ENCODE data around the gene PTPRE.

PTPRE gene

DNA sequence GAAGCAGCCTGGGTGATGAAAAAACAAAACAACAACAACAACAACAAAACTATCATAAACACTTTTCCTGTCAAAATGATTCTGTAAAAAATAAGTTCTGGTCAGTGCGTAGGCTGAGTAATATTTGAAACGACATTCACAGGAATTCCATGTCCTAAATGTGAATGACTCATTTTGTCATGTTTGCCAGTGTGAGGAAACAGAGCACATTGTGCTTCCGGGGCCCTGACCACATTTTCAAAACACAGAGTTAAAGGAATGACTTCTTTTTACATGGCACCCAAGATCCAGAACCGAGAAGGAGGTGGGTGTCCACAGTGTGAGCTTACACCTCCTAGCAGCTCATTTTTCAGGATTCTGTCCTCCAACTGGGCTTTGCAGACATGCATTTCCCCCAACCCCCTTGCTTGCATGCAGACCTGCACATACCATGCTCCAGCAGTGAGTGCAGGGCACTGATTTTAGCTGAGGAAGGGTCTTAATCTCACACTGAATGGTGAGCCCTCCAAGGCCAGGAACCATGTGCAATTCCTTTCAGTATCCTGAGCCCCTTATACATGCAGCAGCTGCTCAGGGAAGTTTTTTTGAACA lies 17.2 kb upstream of the PTPRE start:
- H3K4me1 ChIP-seq (ENCODE audit: insufficient read depth, insufficient read length), result no peaks in the 10 kb centered on the region
- no peak for DNase-seq (ENCODE audit: low read depth, low spot score)
- no peak overlapping the region for H3K4me3 ChIP-seq (ENCODE audit: insufficient read length, low read depth)
- H3K27me3 ChIP-seq (ENCODE audit: insufficient read depth, insufficient read length), result no peaks in the 10 kb centered on the region
- H3K9me3 ChIP-seq (ENCODE audit: insufficient read depth, low read length), result no peaks in the 10 kb centered on the region
- TF ChIP-seq YY1 (IDR thresholded peaks at IDR 0.05; ENCODE audit: insufficient read depth, insufficient read length), result no peak
- no peak for TF ChIP-seq ZNF274 (IDR thresholded peaks at IDR 0.05; ENCODE audit: low read depth, low read length)
- no peak for TF ChIP-seq SUZ12 (IDR thresholded peaks at IDR 0.05; ENCODE audit: extremely low read depth, insufficient read depth, insufficient read length)
- H3K9ac ChIP-seq (ENCODE audit: insufficient read length, low read depth), result no peak overlapping the region
- H3K36me3 ChIP-seq (ENCODE audit: insufficient read depth, insufficient read length, low read length), result no peaks in the 10 kb centered on the region

DNA sequence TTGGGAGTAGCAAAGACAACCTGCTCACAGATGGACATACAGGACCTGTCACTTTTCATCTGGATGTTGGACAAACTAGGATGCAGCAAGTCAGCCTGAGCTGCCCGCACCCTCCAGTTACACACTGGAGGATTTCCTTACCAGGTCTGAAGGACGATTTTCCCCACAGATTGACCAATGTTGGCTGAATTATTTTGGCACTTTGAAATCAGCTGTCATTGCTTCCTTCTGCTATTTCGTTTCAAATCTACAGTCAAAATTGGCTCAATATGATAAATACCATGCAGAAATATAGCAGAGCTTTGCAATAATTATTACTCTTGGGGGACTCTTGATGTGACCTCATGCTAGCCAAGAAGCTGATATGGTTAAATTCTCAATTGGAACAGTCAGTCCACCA lies 16.7 kb upstream of the PTPRE start:
- TF ChIP-seq ZNF274 (IDR thresholded peaks at IDR 0.05; ENCODE audit: low read depth, low read length), result no peak
- no peak for TF ChIP-seq SUZ12 (IDR thresholded peaks at IDR 0.05; ENCODE audit: extremely low read depth, insufficient read depth, insufficient read length)
- Histone ChIP-seq H3K9ac (ENCODE audit: insufficient read length, low read depth) (no peak overlapping the region), H3K4me1 (ENCODE audit: insufficient read depth, insufficient read length) (no peaks in the 10 kb centered on the region), H3K36me3 (ENCODE audit: insufficient read depth, insufficient read length, low read length) (no peaks in the 10 kb centered on the region), H3K9me3 (ENCODE audit: insufficient read depth, low read length) (no peaks in the 10 kb centered on the region), H3K27me3 (ENCODE audit: insufficient read depth, insufficient read length) (no peaks in the 10 kb centered on the region), H3K4me3 (ENCODE audit: insufficient read length, low read depth) (no peak overlapping the region)
- no peak for DNase-seq (ENCODE audit: low read depth, low spot score)

DNA sequence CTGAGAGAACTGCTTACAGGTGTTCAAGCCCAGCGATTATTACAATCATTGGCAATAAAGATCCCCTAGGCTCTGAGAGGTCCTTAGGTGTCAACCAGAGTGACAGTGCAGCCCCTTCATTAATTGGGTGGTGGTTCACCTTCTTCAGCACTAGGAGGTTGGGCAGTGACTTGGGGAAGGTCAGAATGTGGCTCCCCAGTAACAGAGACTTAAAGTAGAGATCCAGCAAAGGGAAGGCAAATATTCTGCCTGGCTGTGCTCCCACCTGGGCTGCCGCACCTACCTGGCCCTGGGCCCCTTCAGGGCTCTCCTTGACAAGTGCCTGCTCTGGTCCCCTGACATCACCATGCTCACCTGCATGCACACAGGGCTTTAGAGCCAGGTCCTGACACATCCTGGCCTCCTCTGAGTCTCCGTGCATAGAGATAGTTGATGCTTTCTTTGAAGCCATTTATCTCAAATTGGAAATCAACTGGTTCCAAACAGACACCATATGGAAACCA lies 16.0 kb upstream of the PTPRE start:
- no peaks in the 10 kb centered on the region for H3K4me1 ChIP-seq (ENCODE audit: insufficient read depth, insufficient read length)
- H3K36me3 ChIP-seq (ENCODE audit: insufficient read depth, insufficient read length, low read length), result no peaks in the 10 kb centered on the region
- no peak overlapping the region for H3K4me3 ChIP-seq (ENCODE audit: insufficient read length, low read depth)
- no peaks in the 10 kb centered on the region for H3K27me3 ChIP-seq (ENCODE audit: insufficient read depth, insufficient read length)
- no peak for TF ChIP-seq YY1 (IDR thresholded peaks at IDR 0.05; ENCODE audit: insufficient read depth, insufficient read length)
- no peak for TF ChIP-seq ZNF274 (IDR thresholded peaks at IDR 0.05; ENCODE audit: low read depth, low read length)
- TF ChIP-seq SUZ12 (IDR thresholded peaks at IDR 0.05; ENCODE audit: extremely low read depth, insufficient read depth, insufficient read length), result no peak
- H3K9ac ChIP-seq (ENCODE audit: insufficient read length, low read depth), result no peak overlapping the region
- H3K9me3 ChIP-seq (ENCODE audit: insufficient read depth, low read length), result no peaks in the 10 kb centered on the region
- DNase-seq (ENCODE audit: low read depth, low spot score), result no peak

DNA sequence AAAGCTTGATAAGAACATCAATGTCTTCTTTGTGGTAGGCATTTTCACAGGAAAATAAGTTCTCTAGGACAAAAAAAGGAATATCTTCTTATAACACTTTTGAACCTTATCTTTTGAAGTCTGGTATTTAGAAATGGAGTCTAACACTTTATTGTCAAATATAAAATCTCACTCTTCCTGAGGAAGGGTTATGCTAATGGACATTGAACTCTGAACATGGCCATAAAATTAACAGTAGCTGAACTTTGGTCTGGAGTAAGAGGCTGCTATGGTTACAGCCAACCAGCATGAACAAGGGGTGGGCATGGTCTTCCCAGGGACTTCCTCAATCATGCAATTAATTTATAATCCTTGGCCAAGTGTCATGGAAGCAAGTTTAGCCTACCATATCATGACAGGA lies 14.2 kb upstream of the PTPRE start, which contains the start of gene CLRN3:
Gene CLRN3 (minus strand): TSS at position 199 of the 400 bp plus-strand sequence. CDS start 157 bp downstream, at position 42.
- TF ChIP-seq SUZ12 (IDR thresholded peaks at IDR 0.05; ENCODE audit: extremely low read depth, insufficient read depth, insufficient read length) (no peak), ZNF274 (IDR thresholded peaks at IDR 0.05; ENCODE audit: low read depth, low read length) (no peak), YY1 (IDR thresholded peaks at IDR 0.05; ENCODE audit: insufficient read depth, insufficient read length) (no peak)
- no peaks in the 10 kb centered on the region for H3K36me3 ChIP-seq (ENCODE audit: insufficient read depth, insufficient read length, low read length)

GRCh38 chr10:127894146-127894545 lies 12.8 kb upstream of the PTPRE start:
- DNase-seq (ENCODE audit: low read depth, low spot score), result no peak
- no peaks in the 10 kb centered on the region for H3K9me3 ChIP-seq (ENCODE audit: insufficient read depth, low read length)
- H3K36me3 ChIP-seq (ENCODE audit: insufficient read depth, insufficient read length, low read length), result no peaks in the 10 kb centered on the region
- H3K4me3 ChIP-seq (ENCODE audit: insufficient read length, low read depth), result no peak overlapping the region
- TF ChIP-seq ZNF274 (IDR thresholded peaks at IDR 0.05; ENCODE audit: low read depth, low read length) (no peak), SUZ12 (IDR thresholded peaks at IDR 0.05; ENCODE audit: extremely low read depth, insufficient read depth, insufficient read length) (no peak), YY1 (IDR thresholded peaks at IDR 0.05; ENCODE audit: insufficient read depth, insufficient read length) (no peak)
- no peak overlapping the region for H3K9ac ChIP-seq (ENCODE audit: insufficient read length, low read depth)
- no peaks in the 10 kb centered on the region for H3K27me3 ChIP-seq (ENCODE audit: insufficient read depth, insufficient read length)
- H3K4me1 ChIP-seq (ENCODE audit: insufficient read depth, insufficient read length), result no peaks in the 10 kb centered on the region

More for the DNA sequence above, 14.2 kb upstream of the PTPRE start, which contains the start of gene CLRN3:
- DNase-seq (ENCODE audit: low read depth, low spot score), result no peak
- Histone ChIP-seq H3K4me3 (ENCODE audit: insufficient read length, low read depth) (no peak within 1 kb of the TSS), H3K9me3 (ENCODE audit: insufficient read depth, low read length) (no peaks in the 10 kb centered on the region), H3K9ac (ENCODE audit: insufficient read length, low read depth) (no peak within 1 kb of the TSS), H3K4me1 (ENCODE audit: insufficient read depth, insufficient read length) (no peaks in the 10 kb centered on the region), H3K27me3 (ENCODE audit: insufficient read depth, insufficient read length) (no peaks in the 10 kb centered on the region)

GRCh38 chr10:127896590-127896989 lies 10.3 kb upstream of the PTPRE start:
- no peak for DNase-seq (ENCODE audit: low read depth, low spot score)
- no peak for TF ChIP-seq YY1 (IDR thresholded peaks at IDR 0.05; ENCODE audit: insufficient read depth, insufficient read length)
- no peak for TF ChIP-seq ZNF274 (IDR thresholded peaks at IDR 0.05; ENCODE audit: low read depth, low read length)
- H3K4me3 ChIP-seq (ENCODE audit: insufficient read length, low read depth), result no peak overlapping the region
- H3K9ac ChIP-seq (ENCODE audit: insufficient read length, low read depth), result no peak overlapping the region
- H3K36me3 ChIP-seq (ENCODE audit: insufficient read depth, insufficient read length, low read length), result no peaks in the 10 kb centered on the region
- no peaks in the 10 kb centered on the region for H3K27me3 ChIP-seq (ENCODE audit: insufficient read depth, insufficient read length)
- H3K9me3 ChIP-seq (ENCODE audit: insufficient read depth, low read length), result no peaks in the 10 kb centered on the region
- H3K4me1 ChIP-seq (ENCODE audit: insufficient read depth, insufficient read length), result no peaks in the 10 kb centered on the region

- H3K9me3 ChIP-seq (ENCODE audit: insufficient read depth, low read length), result no peaks in the 10 kb centered on the region
- TF ChIP-seq YY1 (IDR thresholded peaks at IDR 0.05; ENCODE audit: insufficient read depth, insufficient read length), result no peak
- TF ChIP-seq ZNF274 (IDR thresholded peaks at IDR 0.05; ENCODE audit: low read depth, low read length), result no peak
- no peak for TF ChIP-seq SUZ12 (IDR thresholded peaks at IDR 0.05; ENCODE audit: extremely low read depth, insufficient read depth, insufficient read length)
- no peak for DNase-seq (ENCODE audit: low read depth, low spot score)
- no peaks in the 10 kb centered on the region for H3K4me1 ChIP-seq (ENCODE audit: insufficient read depth, insufficient read length)
- H3K27me3 ChIP-seq (ENCODE audit: insufficient read depth, insufficient read length), result no peaks in the 10 kb centered on the region
- H3K9ac ChIP-seq (ENCODE audit: insufficient read length, low read depth), result no peak overlapping the region
- H3K4me3 ChIP-seq (ENCODE audit: insufficient read length, low read depth), result no peak overlapping the region
- no peaks in the 10 kb centered on the region for H3K36me3 ChIP-seq (ENCODE audit: insufficient read depth, insufficient read length, low read length)
Measured at GRCh38 chr10:127897177-127897576, 9.7 kb upstream of the PTPRE start.
